ENCODE data around the gene IFNA1. TPM values are rescaled to one million over a fixed set of nuclear protein-coding genes. Genes with fewer than 3 reads are reported as not detected.

IFNA1 gene
- not detected in 2 replicates for total RNA-seq (2021)
- long read RNA-seq = 0 reads

- H3K27me3 ChIP-seq (ENCODE audit: insufficient read depth, low read length) = no peaks in the 10 kb centered on the region
- H3K4me1 ChIP-seq (ENCODE audit: insufficient read depth, low read length) = no peaks in the 10 kb centered on the region
- no peak within 1 kb of the TSS for H3K27ac ChIP-seq (ENCODE audit: insufficient read length, low read depth, low read length)
- no peak within 1 kb of the TSS for H3T11ph ChIP-seq (ENCODE audit: low read length)
- H2AFZ ChIP-seq (ENCODE audit: low read length) = no peak within 1 kb of the TSS
- no peaks in the 10 kb centered on the region for H3K23me2 ChIP-seq (ENCODE audit: insufficient read length, low read depth, low read length, poor library complexity, severe bottlenecking)
- H3K36me3 Mint-ChIP-seq (ENCODE audit: insufficient read depth in 1 of 3, low read depth in 3 of 3) = no peaks in the 10 kb centered on the region
- no peak within 1 kb of the TSS for H2BK15ac ChIP-seq (ENCODE audit: low read depth, low read length)
- H2BK5ac ChIP-seq (ENCODE audit: insufficient read length, low read length) = no peak within 1 kb of the TSS
- H3K4me1 Mint-ChIP-seq = no peaks in the 10 kb centered on the region
- no peak within 1 kb of the TSS for H3K14ac ChIP-seq (ENCODE audit: insufficient read depth, low read length)
- no peak within 1 kb of the TSS for H4K8ac ChIP-seq (replicated peaks; ENCODE audit: insufficient read length, low read depth, low read length)
- no peak within 1 kb of the TSS for H3K27ac Mint-ChIP-seq
- no peaks in the 10 kb centered on the region for H3K79me2 ChIP-seq (ENCODE audit: insufficient read depth, low read length)
- no peak within 1 kb of the TSS for H2BK12ac ChIP-seq (ENCODE audit: insufficient read length, low read depth, low read length)
- H3K9ac ChIP-seq (ENCODE audit: extremely low read depth, insufficient read length, low read length) = no peak within 1 kb of the TSS
- H4K20me1 ChIP-seq (ENCODE audit: control insufficient read depth, insufficient read depth, insufficient read length) = no peaks in the 10 kb centered on the region
- no peaks in the 10 kb centered on the region for H3K27me3 Mint-ChIP-seq (ENCODE audit: low read depth)
- H3K4me2 ChIP-seq (ENCODE audit: insufficient read depth, insufficient read length, low read length) = no peak within 1 kb of the TSS
- H3K4ac ChIP-seq (ENCODE audit: low read depth, low read length) = no peak within 1 kb of the TSS
- TF ChIP-seq CTCF (conservative IDR thresholded peaks at IDR 0.05) = no peak
- no peak within 1 kb of the TSS for H3K56ac ChIP-seq (ENCODE audit: insufficient read length, low read depth, low read length)
- no peaks in the 10 kb centered on the region for H3K79me1 ChIP-seq (ENCODE audit: insufficient read depth, low read depth, low read length, poor library complexity, severe bottlenecking)
- H4K91ac ChIP-seq (ENCODE audit: insufficient read length, low read depth, low read length) = no peak within 1 kb of the TSS
- no peak within 1 kb of the TSS for H2BK20ac ChIP-seq (ENCODE audit: low read depth, low read length, poor library complexity, severe bottlenecking)
- no peak within 1 kb of the TSS for H2AK5ac ChIP-seq (ENCODE audit: insufficient read length, low read length)
- H3K18ac ChIP-seq (ENCODE audit: insufficient read length, low read depth, low read length) = no peak within 1 kb of the TSS
- DNase-seq = no peak
- WGBS (ENCODE audit: extremely low coverage, insufficient read length, low lambda C conversion rate) = no CpG with 5 or more reads among the region's 4 CpGs
- H4K5ac ChIP-seq (ENCODE audit: insufficient read length, low read depth, low read length) = no peak within 1 kb of the TSS
- H3K4me3 Mint-ChIP-seq = no peak within 1 kb of the TSS
- no peak within 1 kb of the TSS for H2BK120ac ChIP-seq (ENCODE audit: low read depth, low read length, poor library complexity, severe bottlenecking)
- peaks cover 0 to 12% of the 10 kb centered on the region in 2 experiments; a peak in 4 of 5 replicates for H3K9me3 Mint-ChIP-seq
- H3K9me3 ChIP-seq (ENCODE audit: control insufficient read depth, low read depth, low read length) = no peaks in the 10 kb centered on the region
- no peak within 1 kb of the TSS for H3K23ac ChIP-seq (ENCODE audit: insufficient read length, low read depth, low read length)
Measured at GRCh38 chr9:21440139-21440538, at the start of gene IFNA1. Gene IFNA1 (plus strand): TSS chr9:21440439. CDS start chr9:21440508, 69 bp downstream.
